ENCODE data around the gene C5orf46.

C5orf46 gene

GRCh38 chr5:147892696-147893296, 13.5 kb downstream of the C5orf46 start:
- TF ChIP-seq RAD21 (IDR thresholded peaks at IDR 0.05; ENCODE audit: low read depth) (no peak), TCF12 (IDR thresholded peaks at IDR 0.05; ENCODE audit: low read depth) (no peak), NFIC (IDR thresholded peaks at IDR 0.05) (no peak), USF1 (IDR thresholded peaks at IDR 0.05) (no peak), TEAD4 (IDR thresholded peaks at IDR 0.05) (no peak), MAX (IDR thresholded peaks at IDR 0.05) (no peak), REST (IDR thresholded peaks at IDR 0.05; ENCODE audit: low read depth) (no peak), YY1 (IDR thresholded peaks at IDR 0.05; ENCODE audit: low read depth) (no peak)

- TF ChIP-seq ZBTB7A (IDR thresholded peaks at IDR 0.05; ENCODE audit: low read depth), result no peak
- no peak for TF ChIP-seq CREB1 (IDR thresholded peaks at IDR 0.05; ENCODE audit: low read depth)
- TF ChIP-seq USF1 (IDR thresholded peaks at IDR 0.05), result no peak
- TF ChIP-seq TEAD4 (IDR thresholded peaks at IDR 0.05), result no peak
- TF ChIP-seq TAF1 (IDR thresholded peaks at IDR 0.05; ENCODE audit: low read depth), result no peak
- TF ChIP-seq NFIC (IDR thresholded peaks at IDR 0.05), result no peak
- no peak for TF ChIP-seq RAD21 (IDR thresholded peaks at IDR 0.05; ENCODE audit: low read depth)
- no peak for TF ChIP-seq EP300 (IDR thresholded peaks at IDR 0.05; ENCODE audit: borderline replicate concordance)
- no peak for TF ChIP-seq MAX (IDR thresholded peaks at IDR 0.05)
- TF ChIP-seq REST (IDR thresholded peaks at IDR 0.05; ENCODE audit: low read depth), result no peak
- TF ChIP-seq TCF12 (IDR thresholded peaks at IDR 0.05; ENCODE audit: low read depth), result no peak
- no peak for TF ChIP-seq EGR1 (IDR thresholded peaks at IDR 0.05)
- TF ChIP-seq YY1 (IDR thresholded peaks at IDR 0.05; ENCODE audit: low read depth), result no peak
- no peak for TF ChIP-seq FOXM1 (IDR thresholded peaks at IDR 0.05; ENCODE audit: borderline replicate concordance, low read depth)
- TF ChIP-seq CEBPB (IDR thresholded peaks at IDR 0.05), result no peak
These were observed 18.4 kb downstream of the C5orf46 start for GRCh38 chr5:147887930-147888329.

- TF ChIP-seq EP300 (IDR thresholded peaks at IDR 0.05; ENCODE audit: borderline replicate concordance) (no peak), NFIC (IDR thresholded peaks at IDR 0.05) (no peak), RAD21 (IDR thresholded peaks at IDR 0.05; ENCODE audit: low read depth) (peak; percentile 63), TCF12 (IDR thresholded peaks at IDR 0.05; ENCODE audit: low read depth) (no peak)
These were observed 19.2 kb downstream of the C5orf46 start for GRCh38 chr5:147887026-147887627.

- TF ChIP-seq TEAD4 (IDR thresholded peaks at IDR 0.05) (no peak), TCF12 (IDR thresholded peaks at IDR 0.05; ENCODE audit: low read depth) (no peak), FOXM1 (IDR thresholded peaks at IDR 0.05; ENCODE audit: borderline replicate concordance, low read depth) (no peak), NFIC (IDR thresholded peaks at IDR 0.05) (no peak), CREB1 (IDR thresholded peaks at IDR 0.05; ENCODE audit: low read depth) (no peak), MAX (IDR thresholded peaks at IDR 0.05) (no peak), USF1 (IDR thresholded peaks at IDR 0.05) (no peak), EP300 (IDR thresholded peaks at IDR 0.05; ENCODE audit: borderline replicate concordance) (no peak), ZBTB7A (IDR thresholded peaks at IDR 0.05; ENCODE audit: low read depth) (no peak), YY1 (IDR thresholded peaks at IDR 0.05; ENCODE audit: low read depth) (no peak), TAF1 (IDR thresholded peaks at IDR 0.05; ENCODE audit: low read depth) (no peak), CEBPB (IDR thresholded peaks at IDR 0.05) (no peak), RAD21 (IDR thresholded peaks at IDR 0.05; ENCODE audit: low read depth) (no peak), REST (IDR thresholded peaks at IDR 0.05; ENCODE audit: low read depth) (no peak), EGR1 (IDR thresholded peaks at IDR 0.05) (no peak)
These were observed 23.6 kb downstream of the C5orf46 start for GRCh38 chr5:147882586-147883313.

Measured in Ishikawa (cell line).